Psoas muscle (tissue), 8 donors: ENCODE data around the gene ITCH. TPM values are rescaled to one million over a fixed set of nuclear protein-coding genes. Genes with fewer than 3 reads are reported as not detected.

Experiments
- ATAC-seq, 4 donors: fragments of 200-7000 bp; cut with Tn5 transposase; one replicate each; pipeline ENCODE4 v1.9.1; 2020; ENCODE audit warnings: moderate library complexity in 3 of 4, mild to moderate bottlenecking in 2 of 4
- DNase-seq, 2 donors: peaks; one replicate each; pipeline ENCODE4 v3.0.0-alpha.2; 2020
- H3K27ac ChIP-seq: fragments of 200-600 bp; one replicate; pipeline ENCODE4 v1.8.0; 2022
- H3K27me3 ChIP-seq, 3 donors: fragments of 200-600 bp in 1 of 3; one replicate each; pipeline versions ENCODE4 v1.6.1 to v1.8.0; 2013 to 2022; ENCODE audit warnings: low read length in 2 of 3, mild to moderate bottlenecking in 2 of 3, moderate library complexity in 1 of 3; ENCODE audit not compliant: insufficient read depth in 3 of 3
- H3K36me3 ChIP-seq, 2 donors: fragments of 200-600 bp in 1 of 2; one replicate each; pipeline versions ENCODE4 v1.6.1 to v1.8.0; 2013 to 2022; ENCODE audit warnings: low read depth in 1 of 2, mild to moderate bottlenecking in 1 of 2, moderate library complexity in 1 of 2; ENCODE audit not compliant: insufficient read depth in 1 of 2
- H3K4me1 ChIP-seq: fragments of 200-600 bp; one replicate; pipeline ENCODE4 v1.8.0; 2022
- H3K4me3 ChIP-seq: fragments of 200-600 bp; one replicate; pipeline ENCODE4 v1.8.0; 2022; ENCODE audit warnings: mild to moderate bottlenecking
- H3K9me3 ChIP-seq: fragments of 200-600 bp; one replicate; pipeline ENCODE4 v1.8.0; 2022
- WGBS, 3 donors: extraction: QIAGEN DNeasy Blood & Tissue Kit; methylation state at CpG; one replicate each; pipeline versions ENCODE4 v1.1.6 to v1.1.7; 2013; 5-methylcytosine and 5-hydroxymethylcytosine counted together
- intact Hi-C, 2 donors: fragments of 100-400 bp; cut with DNase I; formaldehyde crosslinking; loops; one replicate each; pipeline versions ENCODE4 v1.11.0 to v1.14.2; 2022
- polyA plus RNA-seq, 3 donors: library from polyadenylated mRNA; stranded (reverse); fragments of 200-250 nt; gene quantifications; one replicate each; pipeline ENCODE4 v1.2.3, GENCODE V29; 2013
- total RNA-seq, 4 donors: library from RNA; stranded (reverse); fragmentation: NEBNext Ultra II Directional in 2 of 4; extraction: Animal tissue kit (Norgen Biotek cat#: 25700) in 2 of 4; gene quantifications; one replicate each; pipeline versions ENCODE4 v1.2.1 to v1.2.4, GENCODE V29; 2021 to 2023
- TF ChIP-seq, protein P1 (sequence below): fragments of 200-600 bp; IDR thresholded peaks from one replicate; pipeline ENCODE4 v1.8.0; 2022; ENCODE audit warnings: antibody characterized with exemption
- donor health status: healthy with polysubstance abuse.
- donor health status: DM: no; HTN: no; CAD: no; lungs with moderate emphysema.
- donor health status: Bipolar disorder and iron deficiency.
- donor health status: healthy.
- donor health status: DM: yes; HTN: yes; CAD: no.
- donor health status: DM: no; HTN: no; CAD: no.
- donor health status: DM: no; HTN: no; CAD: no.
- donor health status: DM: yes; HTN: yes; CAD: no.

ITCH gene
- total and polyA plus RNA-seq, 7 donors, result 10.1 to 50.3 (median 36.9) TPM

DNA sequence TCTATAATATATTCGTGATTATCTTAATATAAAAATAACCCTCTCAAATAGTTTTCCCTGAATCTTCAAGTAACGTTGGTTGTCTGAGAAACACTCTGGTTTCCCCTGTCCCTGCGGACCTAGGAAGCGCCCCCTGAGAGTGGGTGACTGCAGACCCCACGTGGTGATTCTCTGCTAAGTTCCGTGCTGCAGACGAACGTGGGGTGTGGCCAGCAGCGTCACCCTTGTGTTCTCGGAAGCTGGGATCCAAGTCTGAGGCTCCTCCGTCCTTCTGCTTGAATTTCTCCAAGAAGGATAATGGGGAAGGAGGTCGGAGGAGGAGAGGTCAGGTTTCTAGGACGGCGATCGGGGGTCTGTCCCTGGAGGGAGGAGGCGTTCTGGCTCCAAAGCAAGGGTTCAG is 178.8 kb downstream of the ITCH start:
- DNase-seq (no peak), ATAC-seq (no peak)
- Histone ChIP-seq H3K9me3 (no peaks in the 10 kb centered on the region), H3K4me3 (no peak overlapping the region), H3K27me3 (no peaks in the 10 kb centered on the region), H3K27ac (no peak overlapping the region), H3K36me3 (peaks cover 0 to 44% of the 10 kb centered on the region in 2 donors), H3K4me1 (no peaks in the 10 kb centered on the region)
- WGBS, 3 donors, result 74 to 82% (median 76%) methylated on average over 16 of the region's 16 CpGs
- TF ChIP-seq, protein P1, sequence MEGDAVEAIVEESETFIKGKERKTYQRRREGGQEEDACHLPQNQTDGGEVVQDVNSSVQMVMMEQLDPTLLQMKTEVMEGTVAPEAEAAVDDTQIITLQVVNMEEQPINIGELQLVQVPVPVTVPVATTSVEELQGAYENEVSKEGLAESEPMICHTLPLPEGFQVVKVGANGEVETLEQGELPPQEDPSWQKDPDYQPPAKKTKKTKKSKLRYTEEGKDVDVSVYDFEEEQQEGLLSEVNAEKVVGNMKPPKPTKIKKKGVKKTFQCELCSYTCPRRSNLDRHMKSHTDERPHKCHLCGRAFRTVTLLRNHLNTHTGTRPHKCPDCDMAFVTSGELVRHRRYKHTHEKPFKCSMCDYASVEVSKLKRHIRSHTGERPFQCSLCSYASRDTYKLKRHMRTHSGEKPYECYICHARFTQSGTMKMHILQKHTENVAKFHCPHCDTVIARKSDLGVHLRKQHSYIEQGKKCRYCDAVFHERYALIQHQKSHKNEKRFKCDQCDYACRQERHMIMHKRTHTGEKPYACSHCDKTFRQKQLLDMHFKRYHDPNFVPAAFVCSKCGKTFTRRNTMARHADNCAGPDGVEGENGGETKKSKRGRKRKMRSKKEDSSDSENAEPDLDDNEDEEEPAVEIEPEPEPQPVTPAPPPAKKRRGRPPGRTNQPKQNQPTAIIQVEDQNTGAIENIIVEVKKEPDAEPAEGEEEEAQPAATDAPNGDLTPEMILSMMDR, result no peak
- intact Hi-C loops, result no loop called here

DNA sequence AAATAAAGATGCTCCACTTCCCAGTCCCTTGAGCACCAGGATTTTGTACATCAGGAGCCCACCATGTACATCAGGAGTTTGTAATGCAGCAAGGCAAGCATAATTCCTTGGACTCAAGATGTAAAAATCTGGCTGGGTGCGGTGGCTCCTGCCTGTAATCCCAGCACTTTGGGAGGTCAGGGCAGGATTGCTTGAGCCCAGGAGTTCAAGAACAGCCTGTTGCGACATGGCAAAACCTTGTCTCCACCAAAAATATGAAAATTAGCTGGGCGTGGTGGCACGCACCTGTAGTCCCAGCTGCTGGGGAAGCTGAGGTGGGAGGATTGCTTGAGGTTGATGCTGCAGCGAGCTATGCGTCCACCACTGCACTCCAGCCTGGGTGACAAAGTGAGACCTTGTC is 179.4 kb downstream of the ITCH start:
- H3K36me3 ChIP-seq, result peaks cover 0 to 39% of the 10 kb centered on the region in 2 donors
- whole genome bisulfite sequencing, 3 donors, result 95 to 100% (median 97%) methylated on average over 6 of the region's 6 CpGs
- TF ChIP-seq, protein P1, result no peak
- intact Hi-C loops, result no loop called here
- DNase-seq (no peak), ATAC-seq (no peak)
- H3K4me3 ChIP-seq, result no peak overlapping the region
- H3K4me1 ChIP-seq, result no peaks in the 10 kb centered on the region
- H3K27ac ChIP-seq, result no peak overlapping the region
- H3K9me3 ChIP-seq, result no peaks in the 10 kb centered on the region
- H3K27me3 ChIP-seq, result no peaks in the 10 kb centered on the region

GRCh38 chr20:34543463-34544056 is 180.5 kb downstream of the ITCH start:
- intact Hi-C loops, result no loop called here
- TF ChIP-seq, protein P1, result no peak
- Histone ChIP-seq H3K36me3 (peaks cover 0 to 36% of the 10 kb centered on the region in 2 donors), H3K27me3 (no peaks in the 10 kb centered on the region), H3K27ac (no peak overlapping the region), H3K4me3 (no peak overlapping the region), H3K9me3 (no peaks in the 10 kb centered on the region), H3K4me1 (no peaks in the 10 kb centered on the region)
- WGBS, 3 donors, result 57 to 64% (median 58%) methylated on average over 12 of the region's 12 CpGs
- no peak for ATAC-seq
- no peak for DNase-seq

DNA sequence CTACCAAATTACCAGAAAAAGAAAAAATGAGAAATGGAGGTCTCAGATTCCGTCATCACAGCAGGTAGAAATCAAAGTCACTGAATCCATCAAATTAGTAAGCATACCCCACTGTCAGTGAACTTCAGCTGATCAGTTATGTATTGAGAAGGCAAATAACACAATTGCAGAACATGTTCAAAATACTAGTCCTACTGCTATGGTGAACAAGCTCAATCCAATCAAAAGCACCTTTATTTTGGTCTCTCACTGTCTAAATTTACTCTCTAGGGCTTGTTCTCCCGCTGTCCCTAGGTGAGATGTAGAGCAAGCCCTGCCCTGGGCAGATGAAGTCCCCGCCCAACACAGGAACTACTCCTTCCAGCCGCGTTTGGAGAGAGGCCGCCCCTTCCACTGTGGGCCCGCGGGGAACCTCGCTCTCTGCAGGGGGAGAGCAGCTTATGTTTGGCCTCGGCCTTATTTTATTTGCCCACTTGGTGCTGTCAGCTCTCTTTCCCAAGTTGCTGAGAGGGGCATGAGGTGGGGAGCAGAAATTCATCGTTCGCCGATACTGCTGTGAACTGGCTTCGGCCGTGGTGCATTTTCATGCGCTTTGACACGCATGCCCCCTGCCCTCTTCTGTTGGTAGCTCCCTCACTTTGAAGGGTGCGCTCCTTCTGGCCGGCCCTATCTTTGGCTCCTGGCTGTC is 181.2 kb downstream of the ITCH start:
- no peaks in the 10 kb centered on the region for H3K4me1 ChIP-seq
- H3K9me3 ChIP-seq, result no peaks in the 10 kb centered on the region
- no peak for DNase-seq
- 29 to 33% (median 30%) methylated on average over 19 of the region's 19 CpGs for WGBS, 3 donors
- peaks cover 0 to 33% of the 10 kb centered on the region in 2 donors for H3K36me3 ChIP-seq
- intact Hi-C loops, result no loop called here
- TF ChIP-seq, protein P1, result no peak
- no peak overlapping the region for H3K27ac ChIP-seq
- no peak overlapping the region for H3K4me3 ChIP-seq
- no peaks in the 10 kb centered on the region for H3K27me3 ChIP-seq
- peak in 1 of 4 donors; percentile 41 for ATAC-seq
